Ectodermal cell (in vitro differentiated cells): Measurements from ENCODE around the gene DCP1B.

Source experiments
- H3K27ac ChIP-seq: 2 replicates; pipeline ENCODE4 v1.7.0; 2013; ENCODE audit warnings: mild to moderate bottlenecking, low read depth, low read length; ENCODE audit not compliant: insufficient read depth, poor library complexity, severe bottlenecking
- H3K27me3 ChIP-seq: 2 replicates; pipeline ENCODE4 v1.7.0; 2013; ENCODE audit warnings: mild to moderate bottlenecking, low read length; ENCODE audit not compliant: insufficient read depth, control insufficient read depth, poor library complexity, severe bottlenecking
- H3K36me3 ChIP-seq: one replicate; pipeline ENCODE4 v1.7.0; 2013; ENCODE audit warnings: low read length; ENCODE audit not compliant: control insufficient read depth, insufficient read depth
- H3K4me1 ChIP-seq: one replicate; pipeline ENCODE4 v1.7.0; 2013; ENCODE audit warnings: low read length; ENCODE audit not compliant: control insufficient read depth, insufficient read depth
- H3K4me3 ChIP-seq: 2 replicates; pipeline ENCODE4 v1.7.0; 2013; ENCODE audit warnings: low read depth, low read length, control low read depth; ENCODE audit not compliant: insufficient read depth
- H3K9me3 ChIP-seq: 2 replicates; pipeline ENCODE4 v1.7.0; 2013; ENCODE audit warnings: mild to moderate bottlenecking, low read length, moderate library complexity; ENCODE audit not compliant: control insufficient read depth
- WGBS, 2 experiments: methylation state at CpG; one replicate each; pipeline ENCODE4 v1.1.7; 2013; ENCODE audit warnings: missing lambda C conversion rate in 2 of 2; 5-methylcytosine and 5-hydroxymethylcytosine counted together

DCP1B gene

DNA sequence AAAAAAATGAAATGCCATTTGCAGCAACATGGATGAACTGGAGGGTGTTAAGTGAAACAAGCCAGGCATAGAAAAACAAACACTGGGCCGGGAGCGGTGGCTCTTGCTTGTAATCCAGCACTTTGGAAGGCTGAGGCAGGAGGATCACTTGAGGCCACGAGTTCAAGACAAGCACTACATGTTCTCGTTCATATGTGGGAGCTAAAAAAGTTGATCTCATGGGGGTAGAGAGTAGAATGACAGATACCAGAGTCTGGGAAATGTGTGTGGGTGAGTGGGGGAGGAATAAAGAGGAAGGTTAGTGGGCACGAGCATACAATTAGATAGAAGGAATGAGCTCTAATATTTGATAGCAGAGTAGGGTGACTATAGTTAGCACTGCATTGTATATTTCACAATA is 107.3 kb downstream of the DCP1B start:
- Histone ChIP-seq H3K4me1 (no peaks in the 10 kb centered on the region), H3K36me3 (no peaks in the 10 kb centered on the region), H3K27ac (no peak overlapping the region), H3K4me3 (no peak overlapping the region), H3K27me3 (no peaks in the 10 kb centered on the region), H3K9me3 (no peaks in the 10 kb centered on the region)
- 87% methylated on average over 5 of the region's 5 CpGs for WGBS, 2 experiments
